HG03103 (cell line): ENCODE results near the gene DDIT4.

Experiments used
- ATAC-seq: cut with Tn5 transposase; IDR thresholded peaks from one replicate; pipeline ENCODE4 v1.9.1; 2021; ENCODE audit warnings: low read depth; ENCODE audit not compliant: unreplicated experiment

Gene DDIT4

DNA sequence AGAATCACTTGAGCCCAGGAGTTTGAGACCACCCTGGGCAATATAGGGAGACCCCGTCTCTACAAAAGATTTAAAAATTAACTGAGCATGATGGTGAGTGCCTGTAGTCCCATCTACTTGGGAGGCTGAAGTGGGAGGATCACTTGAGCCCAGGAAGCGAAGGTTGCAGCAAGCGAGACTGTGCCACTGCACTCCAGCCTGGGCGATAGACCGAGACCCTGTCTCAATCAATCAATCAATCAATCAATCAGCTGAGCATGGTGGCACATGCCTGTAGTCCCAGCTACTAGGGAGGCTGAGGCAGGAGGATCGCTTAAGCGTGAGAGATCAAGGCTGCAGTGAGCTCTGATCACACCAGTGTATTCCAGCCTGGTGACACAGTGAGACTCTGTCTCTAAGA is 40.5 kb downstream of the DDIT4 start:
- no peak for ATAC-seq

DNA sequence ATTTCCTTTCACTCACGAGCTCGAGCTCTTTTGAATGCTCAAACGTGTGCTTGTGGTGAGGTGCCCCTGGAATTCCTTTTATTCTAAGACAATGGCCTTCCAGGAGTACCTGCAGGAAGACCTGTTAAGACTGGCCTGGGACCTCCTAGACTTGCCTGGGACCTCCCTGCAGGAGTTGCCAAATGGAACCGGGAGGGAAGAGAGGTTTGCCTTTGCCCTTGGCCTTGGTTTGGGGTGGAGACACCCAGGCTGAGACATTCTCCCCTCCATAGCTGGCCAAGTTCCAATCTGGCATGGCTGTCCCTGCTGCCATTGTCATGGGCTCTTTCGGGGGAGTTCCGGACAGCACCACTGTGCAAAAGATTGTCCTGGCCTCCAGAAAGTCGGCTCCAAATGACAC is 41.3 kb downstream of the DDIT4 start:
- ATAC-seq: no peak

- no peak for ATAC-seq
Observed at GRCh38 chr10:72315611-72316385, 42.1 kb downstream of the DDIT4 start.

- no peak for ATAC-seq
Observed at GRCh38 chr10:72316386-72316700, 42.6 kb downstream of the DDIT4 start.

DNA sequence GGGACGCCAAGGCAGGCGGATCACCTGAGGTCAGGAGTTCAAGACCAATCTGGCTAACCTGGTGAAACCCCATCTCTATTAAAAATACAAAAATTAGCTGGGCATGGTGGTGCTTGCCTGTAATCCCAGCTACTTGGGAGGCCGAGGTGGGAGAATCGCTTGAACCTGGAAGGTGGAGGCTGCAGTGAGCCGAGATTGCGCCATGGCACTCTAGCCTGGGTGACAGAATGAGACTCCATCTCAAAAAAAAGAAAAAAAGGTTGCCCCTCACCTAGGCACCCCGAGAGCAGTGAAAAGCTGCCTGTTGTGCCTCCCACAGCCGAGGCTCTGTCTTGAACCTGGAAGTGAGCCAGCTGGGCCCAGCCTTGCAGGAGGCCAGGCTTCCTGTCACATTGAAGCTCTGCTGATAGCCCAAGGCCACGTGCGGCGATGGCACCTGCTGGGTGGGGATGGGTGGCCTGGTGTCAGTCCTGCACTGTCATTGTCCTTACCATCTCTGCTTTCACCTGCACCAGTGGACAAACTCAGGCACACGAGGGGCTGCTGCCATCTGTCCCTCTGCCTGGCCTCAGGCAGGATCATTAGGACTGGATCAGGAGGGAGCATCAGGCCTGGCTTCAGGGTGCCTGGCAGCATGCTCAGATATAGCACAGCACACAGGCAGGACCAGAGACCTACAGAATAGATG is 43.2 kb downstream of the DDIT4 start:
- ATAC-seq: no peak

- no peak for ATAC-seq
Observed at GRCh38 chr10:72318418-72319262, 44.9 kb downstream of the DDIT4 start.

DNA sequence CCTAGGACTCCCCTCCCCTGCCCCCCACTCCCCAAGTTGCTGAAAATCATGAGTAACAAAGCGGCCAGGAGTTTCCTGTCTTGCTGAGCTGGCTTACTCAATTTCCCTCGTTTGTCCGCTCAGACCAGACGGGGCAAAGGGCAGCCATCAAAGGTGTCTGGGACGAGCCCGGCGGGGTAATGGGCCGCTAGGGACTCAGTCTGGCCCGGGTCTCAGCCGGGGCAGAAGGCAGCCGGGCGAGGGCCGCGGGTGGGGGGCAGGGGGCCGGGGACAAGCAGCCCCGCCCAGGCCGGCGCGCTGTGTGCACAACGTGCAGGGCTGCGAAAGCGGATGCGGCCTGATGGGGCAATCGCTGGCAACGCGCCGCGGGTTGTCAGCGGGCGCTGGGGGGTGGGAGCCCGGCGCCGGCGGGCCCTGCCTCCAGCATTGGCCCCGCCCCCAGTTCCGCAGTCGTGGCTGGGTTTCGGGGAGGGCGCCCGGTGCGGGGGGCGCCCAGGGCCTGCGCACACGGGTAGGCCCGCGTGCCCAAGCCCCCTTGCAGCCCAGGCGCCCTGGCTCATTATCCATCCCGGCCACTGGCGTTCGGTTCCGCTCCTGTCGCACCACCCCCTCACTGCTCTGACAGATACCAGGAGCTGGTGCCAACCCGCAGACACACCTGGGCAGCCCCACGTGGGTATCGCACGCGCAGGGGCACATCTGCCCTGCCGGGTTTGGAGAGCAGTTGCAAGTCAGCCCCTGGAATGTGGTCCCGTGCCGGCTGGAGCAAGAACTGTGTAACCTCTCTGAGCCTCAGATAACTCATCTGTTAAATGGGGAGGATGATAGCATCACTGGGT is 45.9 kb downstream of the DDIT4 start:
- ATAC-seq: peak; percentile 44

- ATAC-seq: peak; percentile 60
Observed at GRCh38 chr10:72320676-72321247, 47.0 kb downstream of the DDIT4 start.

GRCh38 chr10:72321248-72322029 is 47.7 kb downstream of the DDIT4 start:
- no peak for ATAC-seq

- no peak for ATAC-seq
Observed at GRCh38 chr10:72322030-72322279, 48.2 kb downstream of the DDIT4 start.

- no peak for ATAC-seq
Observed at GRCh38 chr10:72322280-72323058, 48.7 kb downstream of the DDIT4 start.

DNA sequence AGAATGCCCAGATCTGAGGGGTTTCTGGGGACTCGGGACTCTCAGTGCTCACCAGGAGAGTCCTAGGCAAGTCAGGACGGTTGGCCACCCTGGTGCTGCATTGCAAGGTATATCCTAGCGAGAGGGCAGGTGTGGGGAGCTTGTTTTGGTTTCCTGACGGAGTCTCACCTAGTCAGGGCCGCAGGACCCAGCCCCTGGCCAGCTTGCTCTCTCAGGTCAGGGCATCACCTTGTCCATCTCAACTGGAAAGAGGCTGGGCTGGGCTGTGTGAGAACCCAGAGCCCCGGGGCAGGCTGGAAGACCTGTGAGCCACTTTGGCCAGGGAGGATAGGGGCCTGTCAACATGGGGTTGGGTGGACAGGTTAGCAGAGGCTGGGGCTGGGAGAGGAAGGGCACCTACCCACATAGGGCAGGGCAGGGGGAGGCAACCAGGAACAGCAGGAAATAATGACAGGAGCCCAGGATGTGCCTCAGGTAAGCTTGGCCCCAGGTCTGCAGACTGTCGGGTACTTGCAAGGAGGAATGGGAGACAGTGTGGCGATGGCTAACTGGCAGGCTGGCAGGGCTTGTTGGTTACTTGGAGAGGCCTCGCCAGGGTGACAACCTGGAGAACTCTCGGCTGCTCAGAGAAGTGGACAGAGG is 49.5 kb downstream of the DDIT4 start:
- no peak for ATAC-seq

DNA sequence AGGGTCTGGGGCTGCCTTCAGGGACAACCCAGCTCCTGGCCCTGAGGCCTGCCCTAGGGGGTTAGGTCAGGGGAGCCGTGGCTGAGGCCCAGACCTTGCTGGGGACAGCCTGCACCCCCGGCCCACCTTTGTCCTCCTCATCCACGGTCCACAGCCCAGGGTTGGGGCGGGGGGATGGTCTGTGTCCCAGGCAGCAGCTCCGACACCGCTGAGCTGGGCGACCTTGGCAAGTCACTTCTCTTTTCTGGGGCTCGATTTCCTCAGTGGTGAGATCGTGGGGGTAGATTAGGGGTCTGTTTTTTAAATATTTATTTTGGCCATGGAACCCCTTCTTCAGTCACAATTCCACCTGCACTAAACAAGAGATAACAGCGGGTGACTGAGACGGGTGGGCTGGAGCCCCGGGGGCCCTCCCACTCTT is 50.1 kb downstream of the DDIT4 start:
- no peak for ATAC-seq
